Measurements from ENCODE around the gene FOSB. TPM values are rescaled to one million over a fixed set of nuclear protein-coding genes. Genes with fewer than 3 reads are reported as not detected.

Gene FOSB
- total and polyA plus RNA-seq, 4 donors = 0.18 to 1.3 (median 0.40) TPM

GRCh38 chr19:45499196-45500180 is 31.7 kb downstream of the FOSB start:
- no peak for DNase-seq (ENCODE audit: low spot score)
- no peak overlapping the region for H3K9ac ChIP-seq (ENCODE audit: low read depth in 1 of 2, low read length in 2 of 2)
- H3K27me3 ChIP-seq (ENCODE audit: control insufficient read depth in 4 of 4, insufficient read depth in 4 of 4, low read length in 3 of 4) = peaks cover 0 to 6% (median 2%) of the 10 kb centered on the region in 4 donors
- whole genome bisulfite sequencing = 14% methylated on average over 37 of the region's 37 CpGs
- no peaks in the 10 kb centered on the region for H3K9me3 ChIP-seq (ENCODE audit: control insufficient read depth in 4 of 4, low read length in 3 of 4)
- H3K4me3 ChIP-seq (ENCODE audit: low read depth in 1 of 3, low read length in 3 of 3) = peak overlapping the region in 1 of 3 donors; percentile 17
- H3K27ac ChIP-seq (ENCODE audit: low read depth in 1 of 2, low read length in 2 of 2) = no peak overlapping the region
- TF ChIP-seq RXRA (IDR thresholded peaks at IDR 0.05) (peak in 1 of 2 donors; percentile 21), FOXA1 (IDR thresholded peaks at IDR 0.05) (no peak), FOXA2 (IDR thresholded peaks at IDR 0.05) (no peak), YY1 (IDR thresholded peaks at IDR 0.05) (no peak), HNF4G (IDR thresholded peaks at IDR 0.05) (no peak), MAX (IDR thresholded peaks at IDR 0.05) (peak; percentile 87), CTCF (IDR thresholded peaks at IDR 0.05; ENCODE audit: low read depth, low read length, missing input control) (no peak), NR2F2 (IDR thresholded peaks at IDR 0.05) (no peak), GABPA (IDR thresholded peaks at IDR 0.05 in 1 of 2, conservative IDR thresholded peaks at IDR 0.05 in 1 of 2) (no peak), JUND (IDR thresholded peaks at IDR 0.05) (no peak), EGR1 (IDR thresholded peaks at IDR 0.05; ENCODE audit: low read depth in 2 of 2) (peak in 1 of 2 donors; percentile 62), HNF4A (conservative IDR thresholded peaks at IDR 0.05) (peak; percentile 34 to 65), TAF1 (conservative IDR thresholded peaks at IDR 0.05) (no peak), SP1 (IDR thresholded peaks at IDR 0.05) (peak; percentile 23), ZBTB33 (IDR thresholded peaks at IDR 0.05) (no peak), RAD21 (IDR thresholded peaks at IDR 0.05) (no peak)
- TF ChIP-seq, protein P1, sequence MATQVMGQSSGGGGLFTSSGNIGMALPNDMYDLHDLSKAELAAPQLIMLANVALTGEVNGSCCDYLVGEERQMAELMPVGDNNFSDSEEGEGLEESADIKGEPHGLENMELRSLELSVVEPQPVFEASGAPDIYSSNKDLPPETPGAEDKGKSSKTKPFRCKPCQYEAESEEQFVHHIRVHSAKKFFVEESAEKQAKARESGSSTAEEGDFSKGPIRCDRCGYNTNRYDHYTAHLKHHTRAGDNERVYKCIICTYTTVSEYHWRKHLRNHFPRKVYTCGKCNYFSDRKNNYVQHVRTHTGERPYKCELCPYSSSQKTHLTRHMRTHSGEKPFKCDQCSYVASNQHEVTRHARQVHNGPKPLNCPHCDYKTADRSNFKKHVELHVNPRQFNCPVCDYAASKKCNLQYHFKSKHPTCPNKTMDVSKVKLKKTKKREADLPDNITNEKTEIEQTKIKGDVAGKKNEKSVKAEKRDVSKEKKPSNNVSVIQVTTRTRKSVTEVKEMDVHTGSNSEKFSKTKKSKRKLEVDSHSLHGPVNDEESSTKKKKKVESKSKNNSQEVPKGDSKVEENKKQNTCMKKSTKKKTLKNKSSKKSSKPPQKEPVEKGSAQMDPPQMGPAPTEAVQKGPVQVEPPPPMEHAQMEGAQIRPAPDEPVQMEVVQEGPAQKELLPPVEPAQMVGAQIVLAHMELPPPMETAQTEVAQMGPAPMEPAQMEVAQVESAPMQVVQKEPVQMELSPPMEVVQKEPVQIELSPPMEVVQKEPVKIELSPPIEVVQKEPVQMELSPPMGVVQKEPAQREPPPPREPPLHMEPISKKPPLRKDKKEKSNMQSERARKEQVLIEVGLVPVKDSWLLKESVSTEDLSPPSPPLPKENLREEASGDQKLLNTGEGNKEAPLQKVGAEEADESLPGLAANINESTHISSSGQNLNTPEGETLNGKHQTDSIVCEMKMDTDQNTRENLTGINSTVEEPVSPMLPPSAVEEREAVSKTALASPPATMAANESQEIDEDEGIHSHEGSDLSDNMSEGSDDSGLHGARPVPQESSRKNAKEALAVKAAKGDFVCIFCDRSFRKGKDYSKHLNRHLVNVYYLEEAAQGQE (IDR thresholded peaks at IDR 0.05) = no peak
- TF ChIP-seq, protein P2, sequence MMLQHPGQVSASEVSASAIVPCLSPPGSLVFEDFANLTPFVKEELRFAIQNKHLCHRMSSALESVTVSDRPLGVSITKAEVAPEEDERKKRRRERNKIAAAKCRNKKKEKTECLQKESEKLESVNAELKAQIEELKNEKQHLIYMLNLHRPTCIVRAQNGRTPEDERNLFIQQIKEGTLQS (IDR thresholded peaks at IDR 0.05) = no peak
- H3K4me1 ChIP-seq (ENCODE audit: control insufficient read depth in 4 of 4, insufficient read depth in 4 of 4, low read length in 3 of 4) = peaks cover 18 to 25% (median 20%) of the 10 kb centered on the region in 4 donors
- H3K36me3 ChIP-seq (ENCODE audit: control insufficient read depth in 4 of 4, insufficient read depth in 3 of 4, low read depth in 1 of 4, low read length in 3 of 4) = no peaks in the 10 kb centered on the region

All from liver (tissue), 9 donors.